ENCODE data around the gene TKFC. TPM values are rescaled to one million over a fixed set of nuclear protein-coding genes. Genes with fewer than 3 reads are reported as not detected.

TKFC gene
- total and polyA plus RNA-seq, 4 donors: 15.7 to 134 (median 53.4) TPM

- TF ChIP-seq, protein P1, sequence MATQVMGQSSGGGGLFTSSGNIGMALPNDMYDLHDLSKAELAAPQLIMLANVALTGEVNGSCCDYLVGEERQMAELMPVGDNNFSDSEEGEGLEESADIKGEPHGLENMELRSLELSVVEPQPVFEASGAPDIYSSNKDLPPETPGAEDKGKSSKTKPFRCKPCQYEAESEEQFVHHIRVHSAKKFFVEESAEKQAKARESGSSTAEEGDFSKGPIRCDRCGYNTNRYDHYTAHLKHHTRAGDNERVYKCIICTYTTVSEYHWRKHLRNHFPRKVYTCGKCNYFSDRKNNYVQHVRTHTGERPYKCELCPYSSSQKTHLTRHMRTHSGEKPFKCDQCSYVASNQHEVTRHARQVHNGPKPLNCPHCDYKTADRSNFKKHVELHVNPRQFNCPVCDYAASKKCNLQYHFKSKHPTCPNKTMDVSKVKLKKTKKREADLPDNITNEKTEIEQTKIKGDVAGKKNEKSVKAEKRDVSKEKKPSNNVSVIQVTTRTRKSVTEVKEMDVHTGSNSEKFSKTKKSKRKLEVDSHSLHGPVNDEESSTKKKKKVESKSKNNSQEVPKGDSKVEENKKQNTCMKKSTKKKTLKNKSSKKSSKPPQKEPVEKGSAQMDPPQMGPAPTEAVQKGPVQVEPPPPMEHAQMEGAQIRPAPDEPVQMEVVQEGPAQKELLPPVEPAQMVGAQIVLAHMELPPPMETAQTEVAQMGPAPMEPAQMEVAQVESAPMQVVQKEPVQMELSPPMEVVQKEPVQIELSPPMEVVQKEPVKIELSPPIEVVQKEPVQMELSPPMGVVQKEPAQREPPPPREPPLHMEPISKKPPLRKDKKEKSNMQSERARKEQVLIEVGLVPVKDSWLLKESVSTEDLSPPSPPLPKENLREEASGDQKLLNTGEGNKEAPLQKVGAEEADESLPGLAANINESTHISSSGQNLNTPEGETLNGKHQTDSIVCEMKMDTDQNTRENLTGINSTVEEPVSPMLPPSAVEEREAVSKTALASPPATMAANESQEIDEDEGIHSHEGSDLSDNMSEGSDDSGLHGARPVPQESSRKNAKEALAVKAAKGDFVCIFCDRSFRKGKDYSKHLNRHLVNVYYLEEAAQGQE (IDR thresholded peaks at IDR 0.05): no peak
- no peak for TF ChIP-seq EGR1 (IDR thresholded peaks at IDR 0.05; ENCODE audit: low read depth in 2 of 2)
- no peak for TF ChIP-seq NR2F2 (IDR thresholded peaks at IDR 0.05)
These were observed 7.2 kb upstream of the TKFC start (continued) for GRCh38 chr11:61325649-61326414.

DNA sequence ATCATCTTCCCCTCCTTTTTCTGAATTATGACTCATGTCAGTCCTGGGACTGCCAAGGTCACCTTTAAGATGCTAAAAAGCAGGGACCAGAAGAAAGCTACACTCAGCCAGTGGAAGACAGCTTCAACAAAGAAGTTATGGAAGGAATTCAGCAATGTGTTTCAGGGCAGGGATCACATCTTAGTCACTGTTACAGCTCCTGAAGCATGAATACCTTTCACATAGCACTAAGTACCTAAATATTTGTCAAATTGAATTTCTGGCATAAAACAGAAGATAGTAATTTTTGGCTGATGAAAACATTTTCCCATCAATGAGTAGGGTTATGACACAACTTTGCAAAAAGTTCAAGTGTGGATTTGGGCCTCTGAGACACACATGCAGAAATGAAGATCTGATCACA, 5.4 kb upstream of the TKFC start:
- H3K9me3 ChIP-seq (ENCODE audit: control insufficient read depth in 4 of 4, low read length in 3 of 4): no peaks in the 10 kb centered on the region
- no peak for TF ChIP-seq HNF4G (IDR thresholded peaks at IDR 0.05)
- TF ChIP-seq RAD21 (IDR thresholded peaks at IDR 0.05): no peak
- TF ChIP-seq, protein P2, sequence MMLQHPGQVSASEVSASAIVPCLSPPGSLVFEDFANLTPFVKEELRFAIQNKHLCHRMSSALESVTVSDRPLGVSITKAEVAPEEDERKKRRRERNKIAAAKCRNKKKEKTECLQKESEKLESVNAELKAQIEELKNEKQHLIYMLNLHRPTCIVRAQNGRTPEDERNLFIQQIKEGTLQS (IDR thresholded peaks at IDR 0.05): no peak
- no peak for TF ChIP-seq NR2F2 (IDR thresholded peaks at IDR 0.05)
- no peak for TF ChIP-seq GABPA (IDR thresholded peaks at IDR 0.05 in 1 of 2, conservative IDR thresholded peaks at IDR 0.05 in 1 of 2)
- no peak for TF ChIP-seq EGR1 (IDR thresholded peaks at IDR 0.05; ENCODE audit: low read depth in 2 of 2)
- no peak for TF ChIP-seq TAF1 (conservative IDR thresholded peaks at IDR 0.05)
- no peak for TF ChIP-seq MAX (IDR thresholded peaks at IDR 0.05)
- TF ChIP-seq SP1 (IDR thresholded peaks at IDR 0.05): no peak
- TF ChIP-seq FOXA2 (IDR thresholded peaks at IDR 0.05): no peak
- TF ChIP-seq FOXA1 (IDR thresholded peaks at IDR 0.05): no peak
- TF ChIP-seq, protein P1 (IDR thresholded peaks at IDR 0.05): no peak
- TF ChIP-seq HNF4A (conservative IDR thresholded peaks at IDR 0.05): no peak
- TF ChIP-seq RXRA (IDR thresholded peaks at IDR 0.05): no peak
- no peak for TF ChIP-seq YY1 (IDR thresholded peaks at IDR 0.05)
- no peak for DNase-seq (ENCODE audit: low spot score)
- H3K27ac ChIP-seq (ENCODE audit: low read depth in 1 of 2, low read length in 2 of 2): no peak overlapping the region
- no peak overlapping the region for H3K4me3 ChIP-seq (ENCODE audit: low read depth in 1 of 3, low read length in 3 of 3)
- H3K27me3 ChIP-seq (ENCODE audit: control insufficient read depth in 4 of 4, insufficient read depth in 4 of 4, low read length in 3 of 4): no peaks in the 10 kb centered on the region
- no peak overlapping the region for H3K9ac ChIP-seq (ENCODE audit: low read depth in 1 of 2, low read length in 2 of 2)
- peaks cover 11 to 61% (median 48%) of the 10 kb centered on the region in 4 donors for H3K36me3 ChIP-seq (ENCODE audit: control insufficient read depth in 4 of 4, insufficient read depth in 3 of 4, low read depth in 1 of 4, low read length in 3 of 4)
- peaks cover 0 to 17% (median 14%) of the 10 kb centered on the region in 4 donors for H3K4me1 ChIP-seq (ENCODE audit: control insufficient read depth in 4 of 4, insufficient read depth in 4 of 4, low read length in 3 of 4)
